ENCODE data around the gene C19orf85.
"Not testable (repeated sequence)": the region's sequence is repeated elsewhere in the genome, so short reads cannot be mapped to it uniquely, and the experiment has no call there.

C19orf85 gene

DNA sequence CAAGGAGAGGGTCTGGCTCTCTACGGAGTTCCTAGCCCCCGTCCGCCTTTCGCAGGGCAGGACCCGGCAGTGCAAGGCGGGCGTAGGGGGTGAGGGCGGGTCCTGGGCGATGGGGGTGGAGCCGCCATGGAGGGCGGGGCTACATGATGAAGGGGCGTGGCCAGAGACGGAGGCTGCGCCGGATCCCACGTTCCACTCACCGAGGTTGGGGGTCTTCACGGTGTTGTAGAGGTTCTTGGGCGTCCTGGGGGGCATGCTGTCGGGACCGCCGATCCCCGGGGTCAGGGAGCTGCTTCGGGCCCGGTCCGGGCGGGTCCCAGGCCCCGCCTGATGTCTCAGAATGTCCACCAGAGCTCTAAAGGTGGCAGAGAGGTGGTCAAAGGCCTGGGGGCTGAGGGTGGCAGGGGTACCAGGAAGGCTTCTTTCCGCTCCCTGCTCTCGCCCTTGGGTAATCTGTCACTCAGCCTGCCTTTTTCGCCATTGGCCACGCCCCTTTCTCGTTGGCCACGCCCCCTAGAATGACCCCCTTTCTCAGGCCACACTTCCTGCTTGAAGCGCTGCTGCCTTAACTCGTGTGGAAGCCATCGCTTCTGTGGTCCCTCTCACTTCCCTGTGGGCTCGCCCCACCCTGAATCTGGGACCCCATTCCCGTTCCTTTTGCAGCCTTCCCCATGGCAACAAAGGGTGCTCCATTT lies 24.0 kb downstream of the C19orf85 start:
- DNase-seq (ENCODE audit: low read depth) = no peak

DNA sequence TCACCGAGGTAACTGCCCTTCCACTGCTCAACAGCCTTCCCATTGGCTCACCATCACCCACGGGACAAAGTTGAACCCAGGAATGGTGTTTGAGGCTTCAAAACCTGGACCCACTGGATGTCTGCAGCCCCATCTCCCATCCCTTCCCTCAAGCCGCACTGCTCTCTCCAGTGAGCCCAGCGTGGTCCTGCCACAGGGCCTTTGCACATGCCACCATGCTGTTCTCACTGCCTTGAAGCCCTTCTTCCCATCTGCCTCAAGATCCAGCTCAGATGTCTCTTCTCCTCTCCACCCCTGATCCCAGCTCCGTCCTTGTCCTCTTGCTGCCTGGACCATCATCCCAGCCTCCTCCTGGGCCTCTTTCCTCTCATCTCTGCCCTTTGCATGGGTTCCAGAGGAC lies 25.5 kb downstream of the C19orf85 start:
- no peak for DNase-seq (ENCODE audit: low read depth)

DNA sequence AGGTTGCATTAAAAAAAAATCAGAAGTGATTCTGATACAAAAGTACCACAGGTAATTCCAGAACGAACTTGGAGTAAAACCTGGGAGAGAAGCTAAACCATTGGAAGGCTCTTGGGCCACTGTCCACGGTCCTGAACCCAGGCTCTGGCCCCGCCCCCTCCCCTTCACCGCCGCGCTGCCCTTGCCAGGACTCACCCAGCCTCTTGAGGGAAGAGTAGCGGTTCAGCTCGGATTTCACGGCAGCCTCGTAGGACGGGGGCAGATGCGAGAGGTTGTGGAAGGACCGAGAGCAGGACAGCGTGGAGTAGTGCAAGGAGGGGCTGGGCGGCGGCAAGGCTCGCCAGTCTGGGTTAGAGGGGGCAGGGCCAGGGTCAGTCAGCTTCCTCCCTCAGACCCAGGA lies 27.1 kb downstream of the C19orf85 start:
- DNase-seq (ENCODE audit: low read depth) = peak; percentile 58

DNA sequence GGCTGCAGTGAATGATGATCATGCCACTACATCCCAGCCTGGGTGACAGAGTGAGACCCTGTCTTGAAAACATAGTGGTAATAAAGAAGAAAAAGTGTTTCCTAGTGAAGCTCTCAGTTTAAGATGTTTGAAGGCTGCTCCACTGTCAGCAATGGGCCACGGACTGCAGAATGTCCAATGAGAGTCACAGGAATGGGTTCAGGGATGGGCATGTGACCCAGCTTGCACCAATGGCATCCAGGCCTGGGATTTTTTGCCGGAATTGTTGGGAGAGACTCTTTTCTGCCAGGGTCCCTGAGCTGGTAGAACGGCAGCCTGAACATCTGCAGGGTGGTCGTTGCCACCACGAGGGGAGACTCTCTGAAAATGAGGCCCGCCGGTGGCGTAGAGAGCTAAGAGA lies 27.7 kb downstream of the C19orf85 start:
- DNase-seq (ENCODE audit: low read depth) = no peak

GRCh38 chr19:55435020-55435419 lies 29.5 kb downstream of the C19orf85 start:
- no peak for DNase-seq (ENCODE audit: low read depth)

DNA sequence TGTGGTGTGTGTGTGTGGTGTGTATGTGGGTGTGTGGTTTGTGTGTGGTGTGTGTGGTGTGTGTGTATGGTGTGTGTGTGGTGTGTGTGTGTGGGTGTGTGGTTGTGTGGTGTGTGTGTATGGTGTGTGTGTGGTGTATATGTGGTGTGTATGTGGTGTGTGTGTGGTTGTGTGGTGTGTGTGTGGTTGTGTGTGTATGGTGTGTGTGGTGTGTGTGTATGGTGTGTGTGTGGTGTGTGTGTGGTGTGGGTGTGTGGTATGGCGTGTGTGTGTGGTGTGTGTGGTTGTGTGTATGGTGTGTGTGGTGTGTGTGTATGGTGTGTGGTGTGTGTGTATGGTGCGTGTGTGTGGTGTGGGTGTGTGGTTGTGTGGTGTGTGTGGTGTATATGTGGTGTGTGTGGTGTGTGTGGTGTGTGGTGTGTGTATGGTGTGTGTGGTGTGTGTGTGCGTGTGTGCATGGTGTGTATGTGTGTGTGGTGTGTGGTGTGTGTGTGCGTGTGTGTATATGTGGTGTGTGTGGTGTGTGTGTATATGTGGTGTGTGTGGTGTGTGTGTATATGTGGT lies 30.1 kb downstream of the C19orf85 start:
- DNase-seq (ENCODE audit: low read depth) = no peak

DNA sequence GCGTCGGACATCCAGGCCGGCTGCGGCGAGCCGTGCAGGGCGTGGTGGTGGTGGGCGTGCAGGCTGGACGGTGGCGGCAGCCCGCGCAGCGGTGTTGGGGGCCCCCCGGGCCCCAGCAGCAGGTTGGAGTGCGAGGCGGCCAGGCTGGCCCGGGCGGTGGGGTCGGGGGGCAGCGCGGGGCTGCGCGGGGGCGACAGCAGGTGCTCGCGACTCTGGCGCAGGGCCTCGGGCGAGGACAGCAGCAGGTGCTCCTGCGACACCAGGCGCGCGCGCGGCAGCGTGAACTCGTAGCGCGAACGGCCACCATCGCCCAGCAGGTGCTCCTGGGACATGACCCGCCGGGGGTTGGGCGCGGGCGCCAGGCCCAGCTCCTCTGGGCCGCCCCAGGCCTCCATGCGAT lies 31.3 kb downstream of the C19orf85 start:
- DNase-seq (ENCODE audit: low read depth) = no peak

DNA sequence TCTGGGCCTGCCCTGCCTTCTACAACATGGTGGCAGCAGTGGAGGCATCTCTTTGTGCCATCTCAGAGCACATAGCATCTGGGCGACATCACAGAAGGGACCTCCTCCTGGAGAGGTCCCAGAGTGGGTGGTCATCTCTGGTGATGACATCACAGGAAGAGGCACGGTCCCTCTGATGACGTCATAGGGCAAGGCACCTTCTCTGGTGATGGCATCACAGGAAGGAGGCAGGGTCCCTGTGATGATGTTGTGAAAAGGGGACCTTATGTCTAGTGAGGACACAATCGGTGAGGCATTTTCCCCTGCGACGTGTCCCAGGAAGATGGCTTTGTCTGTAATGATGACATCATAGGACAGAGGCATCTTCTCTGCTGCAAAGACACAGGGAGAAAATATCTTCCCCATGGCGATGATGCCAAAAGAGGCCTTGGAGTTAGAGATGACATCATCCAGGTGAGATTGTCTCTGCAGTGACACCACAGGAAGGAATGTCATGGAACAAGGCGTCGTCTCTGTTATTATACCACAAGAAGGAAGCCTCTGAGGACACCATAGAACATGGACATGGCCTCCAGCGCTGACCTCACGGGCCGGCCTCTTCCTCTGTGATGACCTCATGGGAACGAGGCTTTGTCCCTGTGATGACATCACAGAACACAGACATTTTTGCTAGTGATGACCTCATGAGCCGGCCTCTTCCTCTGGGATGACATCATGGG lies 32.2 kb downstream of the C19orf85 start:
- no peak for DNase-seq (ENCODE audit: low read depth)

DNA sequence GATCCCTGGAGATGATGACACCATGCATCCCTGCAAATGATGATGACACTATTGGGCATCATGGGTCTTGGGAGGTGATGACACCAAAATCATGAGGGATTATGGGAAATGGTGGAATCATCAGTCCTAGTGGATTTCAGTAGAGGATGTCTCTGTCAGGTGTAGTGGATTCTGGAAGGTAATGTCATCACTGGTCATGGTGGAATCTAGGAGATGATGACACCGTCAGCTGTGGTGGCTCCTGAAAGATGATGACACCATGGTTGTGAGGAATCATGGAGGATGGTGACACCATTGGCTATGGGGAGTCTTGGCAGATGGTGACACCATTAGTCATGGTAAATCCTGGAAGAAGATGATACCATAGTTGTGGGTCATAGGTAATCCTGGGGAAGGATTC lies 33.4 kb downstream of the C19orf85 start:
- no peak for DNase-seq (ENCODE audit: low read depth)

DNA sequence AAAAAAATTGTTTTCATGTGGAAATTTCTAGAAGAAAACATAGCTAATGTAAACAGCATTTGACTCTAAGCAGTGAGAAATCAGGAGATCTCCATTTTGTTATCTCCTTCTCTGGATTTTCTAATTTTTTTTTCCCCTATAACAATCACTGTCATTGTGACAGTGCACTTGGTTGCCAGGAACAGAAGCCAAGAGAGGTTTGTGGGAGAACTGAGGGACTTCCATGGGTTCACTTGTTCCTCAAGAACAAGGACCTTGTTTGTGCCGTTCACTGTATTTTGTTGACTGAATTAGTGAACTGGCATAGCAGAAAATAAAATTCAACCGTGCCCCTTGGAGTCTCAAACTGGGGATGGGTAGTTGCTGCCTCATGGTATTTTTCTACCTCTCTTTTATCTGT lies 38.5 kb downstream of the C19orf85 start:
- DNase-seq (ENCODE audit: low read depth) = no peak

GRCh38 chr19:55424518-55424917 lies 40.0 kb downstream of the C19orf85 start:
- DNase-seq (ENCODE audit: low read depth) = no peak

DNA sequence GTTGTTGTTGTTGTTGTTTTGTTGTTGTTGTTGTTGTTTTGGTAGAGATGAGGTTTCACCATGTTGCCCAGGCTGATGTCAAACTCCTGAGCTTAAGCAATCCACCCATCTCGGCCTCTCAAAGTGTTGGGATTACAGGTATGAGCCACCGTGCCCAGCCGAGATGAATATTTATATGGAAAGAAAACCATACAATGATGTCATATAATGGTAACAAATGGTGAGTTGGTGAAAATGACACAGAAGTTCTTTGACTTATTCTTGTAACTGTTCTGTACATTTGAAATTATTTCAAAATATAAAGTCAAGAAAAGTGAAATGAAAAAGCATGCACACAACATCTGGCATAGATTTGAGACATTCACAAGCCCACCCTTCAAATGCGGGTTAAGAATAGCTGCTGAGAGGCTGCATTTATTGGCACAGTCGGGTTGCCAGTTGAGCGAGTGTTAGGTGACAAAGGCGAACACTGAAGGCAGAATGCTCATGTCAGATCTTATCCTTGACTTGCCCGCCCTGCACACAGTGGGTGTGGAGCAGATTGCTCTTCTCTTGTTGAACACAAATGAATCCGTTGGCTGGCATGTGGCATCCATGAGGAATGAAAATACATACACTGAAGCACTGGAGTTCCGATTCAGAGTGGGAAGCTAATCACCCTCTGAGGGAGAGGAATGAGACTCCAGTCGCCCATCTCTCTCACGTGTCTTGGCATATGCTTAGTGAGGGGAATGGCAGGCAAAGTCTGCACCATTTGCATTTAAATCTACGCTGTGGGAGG lies 41.1 kb downstream of the C19orf85 start:
- no peak for DNase-seq (ENCODE audit: low read depth)

- DNase-seq (ENCODE audit: low read depth) = not testable (repeated sequence)
These were observed 43.3 kb downstream of the C19orf85 start for GRCh38 chr19:55421281-55421680.

- no peak for DNase-seq (ENCODE audit: low read depth)
These were observed 44.8 kb downstream of the C19orf85 start for GRCh38 chr19:55419624-55420236.

DNA sequence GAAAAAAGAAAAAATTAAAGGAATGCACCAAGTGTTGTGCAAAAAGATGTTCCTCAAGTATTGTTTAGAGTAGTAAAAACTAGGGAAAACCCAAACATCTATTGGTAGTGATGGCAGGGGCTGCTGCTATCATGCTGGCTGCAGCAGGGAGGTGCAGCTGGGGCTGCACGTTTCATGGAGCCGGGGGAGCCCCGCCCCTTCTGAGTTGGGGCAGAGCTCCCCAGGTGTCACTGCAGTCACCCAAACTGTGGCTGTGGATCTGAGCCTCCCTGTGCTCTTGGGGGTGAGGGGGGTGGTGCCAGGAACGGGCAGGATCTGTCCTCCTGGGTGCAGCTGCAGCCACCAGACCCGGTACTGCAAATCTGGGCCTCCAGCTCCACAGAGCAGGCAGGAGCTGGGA lies 45.4 kb downstream of the C19orf85 start:
- no peak for DNase-seq (ENCODE audit: low read depth)

- peak; percentile 79 for DNase-seq (ENCODE audit: low read depth)
These were observed 46.4 kb downstream of the C19orf85 start for GRCh38 chr19:55418185-55418584.
